Endothelial cell of umbilical vein (primary cell): Measurements from ENCODE around the gene CRYGS. TPM values are rescaled to one million over a fixed set of nuclear protein-coding genes. Genes with fewer than 3 reads are reported as not detected.

Source experiments
- BruUV-seq: library from RNA; stranded (reverse); fragments of 400-500 nt; replicated peaks from 2 replicates; lab custom pipeline; 2021; lab: Mats Ljungman, UMichigan
- CTCF ChIA-PET: fragments of 300-600, 350-600 bp; sonication (Branson Sonifier 250); formaldehyde crosslinking; loops from one replicate; lab custom pipeline; 2021; ENCODE audit warnings: antibody characterized with exemption, inconsistent platforms; lab: Charles Lee
- POLR2A ChIA-PET: fragments of 300-600, 350-600 bp; sonication (Branson Sonifier 250); formaldehyde crosslinking; loops from one replicate; lab custom pipeline; 2021; ENCODE audit warnings: antibody characterized with exemption, inconsistent platforms; lab: Charles Lee
- DNase-seq: peaks from one replicate; pipeline ENCODE4 v3.0.0-alpha.2; 2011; ENCODE audit warnings: low read depth, low spot score
- FAIRE-seq: peaks from 2 replicates; lab custom pipeline; 2011; peaks lifted over from hg19 to GRCh38; lab: Jason Lieb, UNC
- H2AFZ ChIP-seq: 2 replicates; pipeline ENCODE4 v1.6.0; 2012; ENCODE audit warnings: low read depth, low read length, control low read depth, inconsistent platforms
- H3K27ac ChIP-seq: 2 replicates; pipeline ENCODE4 v1.5.1; 2011; ENCODE audit warnings: low read depth, mild to moderate bottlenecking, control low read depth, low read length, moderate library complexity; ENCODE audit not compliant: insufficient read depth
- H3K27me3 ChIP-seq, 2 experiments: 2 replicates each; pipeline versions ENCODE4 v1.6.0 to v1.6.1; 2011; ENCODE audit warnings: low read length in 2 of 2, mixed read lengths in 1 of 2; ENCODE audit not compliant: control insufficient read depth in 2 of 2, insufficient read depth in 2 of 2
- H3K36me3 ChIP-seq, 2 experiments: 2 replicates in 1 of 2; 3 replicates in 1 of 2; pipeline ENCODE4 v1.5.1; 2011; ENCODE audit warnings: low read length in 2 of 2, mild to moderate bottlenecking in 1 of 2, moderate library complexity in 1 of 2; ENCODE audit not compliant: control insufficient read depth in 2 of 2, insufficient read depth in 2 of 2; ENCODE audit errors: extremely low read depth in 1 of 2
- H3K4me1 ChIP-seq: 3 replicates; pipeline ENCODE4 v1.5.1; 2011; ENCODE audit warnings: mild to moderate bottlenecking, low read length; ENCODE audit not compliant: control insufficient read depth, insufficient read depth; ENCODE audit errors: extremely low read depth
- H3K4me2 ChIP-seq: 2 replicates; pipeline ENCODE4 v1.6.1; 2011; ENCODE audit warnings: low read length, control low read depth, mixed read lengths; ENCODE audit not compliant: insufficient read depth
- H3K4me3 ChIP-seq, 3 experiments: fragments of 200-600 bp in 1 of 3; sonication (generic), shearing (Covaris generic) in 1 of 3; replicated peaks in 1 of 3; 2 replicates each; pipeline ENCODE4 v1.5.1; 2011 to 2016; ENCODE audit warnings: control low read depth in 3 of 3, low read length in 3 of 3, mild to moderate bottlenecking in 2 of 3, inconsistent platforms in 1 of 3, low read depth in 1 of 3, moderate library complexity in 1 of 3; ENCODE audit not compliant: insufficient read depth in 1 of 3
- H3K79me2 ChIP-seq: 2 replicates; pipeline ENCODE4 v1.6.0; 2012; ENCODE audit warnings: low read length, inconsistent platforms; ENCODE audit not compliant: control insufficient read depth, insufficient read depth
- H3K9ac ChIP-seq: replicated peaks from 2 replicates; pipeline ENCODE3; 2011; ENCODE audit warnings: low read length, control low read depth; ENCODE audit not compliant: insufficient read depth; ENCODE audit errors: extremely low read depth
- H3K9me1 ChIP-seq: replicated peaks from 3 replicates; pipeline ENCODE4 v1.6.0; 2011; ENCODE audit warnings: mild to moderate bottlenecking, low read length; ENCODE audit not compliant: control insufficient read depth, insufficient read depth; ENCODE audit errors: extremely low read depth
- H3K9me3 ChIP-seq: replicated peaks from 2 replicates; pipeline ENCODE4 v1.5.1; 2012; ENCODE audit warnings: low read length, inconsistent platforms; ENCODE audit not compliant: control insufficient read depth, insufficient read depth
- H4K20me1 ChIP-seq: replicated peaks from 2 replicates; pipeline ENCODE3; 2011; ENCODE audit warnings: mild to moderate bottlenecking, low read length; ENCODE audit not compliant: control insufficient read depth, insufficient read depth; ENCODE audit errors: extremely low read depth
- FOS ChIP-seq: IDR thresholded peaks from 2 replicates; pipeline ENCODE4 v1.6.1; 2011; ENCODE audit warnings: mild to moderate bottlenecking, low read length, moderate library complexity, borderline replicate concordance; ENCODE audit not compliant: insufficient read depth
- GATA2 ChIP-seq: IDR thresholded peaks from 2 replicates; pipeline ENCODE4 v1.7.0; 2011; ENCODE audit warnings: low read depth, mild to moderate bottlenecking, moderate library complexity, mixed read lengths, low read length; ENCODE audit not compliant: insufficient read length, insufficient read depth
- MYC ChIP-seq: IDR thresholded peaks from one replicate; pipeline ENCODE4 v1.6.1; 2011; ENCODE audit warnings: mild to moderate bottlenecking, low read depth, low read length
- POLR2A ChIP-seq: IDR thresholded peaks from 2 replicates; pipeline ENCODE4 v1.6.1; 2012; ENCODE audit warnings: low read depth, mild to moderate bottlenecking, control low read depth, low read length
- POLR2AphosphoS5 ChIP-seq: IDR thresholded peaks from 2 replicates; pipeline ENCODE4 v1.6.1; 2012; ENCODE audit warnings: low read depth, mild to moderate bottlenecking, control low read depth, low read length, moderate library complexity; ENCODE audit not compliant: insufficient read depth
- dilution Hi-C: fragments of 300-500 bp; cut with MboI; formaldehyde crosslinking; loops from one replicate; pipeline ENCODE4 v1.15.0; 2019; ENCODE audit warnings: low sequenced_read_pairs; ENCODE audit not compliant: extremely low pct_ligation_motif_present
- intact Hi-C: fragments of 100-400 bp; cut with micrococcal nuclease; formaldehyde crosslinking; loops from one replicate; pipeline ENCODE4 v1.10.0; 2022
- polyA plus RNA-seq, 4 experiments: library from polyadenylated mRNA; depleted of rRNA in 3 of 4; stranded (reverse) in 3 of 4; unstranded in 1 of 4; fragments of >200 nt; gene quantifications; 2 replicates each; pipeline versions ENCODE4 v1.2.1 to v1.2.3, GENCODE V29; 2011 to 2012; ENCODE audit warnings: missing spikeins in 1 of 4
- total RNA-seq: library from RNA; stranded (reverse); gene quantifications from 2 replicates; pipeline ENCODE4 v1.2.3, GENCODE V29; 2021
- TF ChIP-seq, protein P1 (sequence below): IDR thresholded peaks from 2 replicates; pipeline ENCODE4 v1.6.1; 2011; ENCODE audit not compliant: insufficient read depth, insufficient read length
- TF ChIP-seq, protein P2 (sequence below), 2 donors: IDR thresholded peaks; 1 replicate in 1 of 2; 2 replicates in 1 of 2; pipeline ENCODE4 v1.5.1; 2011; ENCODE audit warnings: low read length in 2 of 2, mild to moderate bottlenecking in 2 of 2, moderate library complexity in 2 of 2, control low read depth in 1 of 2, inconsistent platforms in 1 of 2, low read depth in 1 of 2; ENCODE audit not compliant: insufficient read depth in 1 of 2; ENCODE audit errors: extremely low read depth in 1 of 2

CRYGS gene
- total and polyA plus RNA-seq, 2 donors (not counting 3 experiments of a cell fraction or from before 2014, with no cell fraction given): 5.0 TPM

DNA sequence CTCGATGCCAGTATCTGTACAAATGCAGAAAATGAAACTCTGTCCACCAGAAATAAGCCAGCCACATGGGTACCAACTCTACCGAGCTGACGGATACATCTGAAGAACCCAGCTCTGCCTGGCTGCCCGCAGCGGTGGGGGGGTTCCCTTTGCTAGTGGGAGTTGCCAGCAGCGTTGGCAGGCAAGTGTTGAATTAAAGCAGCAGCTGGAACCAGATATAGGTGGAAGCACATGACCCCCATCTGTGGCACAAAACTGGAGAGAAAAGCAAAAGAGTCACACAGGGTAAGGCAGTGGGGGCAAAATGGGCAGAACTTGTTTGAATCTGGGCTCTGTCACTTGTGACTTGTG lies 17.9 kb downstream of the CRYGS start:
- H3K79me2 ChIP-seq: no peaks in the 10 kb centered on the region
- no peak for DNase-seq
- no peaks in the 10 kb centered on the region for H4K20me1 ChIP-seq
- no peak overlapping the region for H2AFZ ChIP-seq
- H3K9me3 ChIP-seq: no peaks in the 10 kb centered on the region
- no peaks in the 10 kb centered on the region for H3K4me1 ChIP-seq
- POLR2A ChIA-PET: no interaction called here
- no peak overlapping the region for H3K9ac ChIP-seq
- intact Hi-C loops: no loop called here
- H3K9me1 ChIP-seq: no peaks in the 10 kb centered on the region
- no peak overlapping the region for H3K4me2 ChIP-seq
- no peak for TF ChIP-seq FOS
- TF ChIP-seq POLR2A: no peak
- no peak for TF ChIP-seq POLR2AphosphoS5
- TF ChIP-seq GATA2: no peak
- no peak for TF ChIP-seq MYC
- TF ChIP-seq, protein P1, sequence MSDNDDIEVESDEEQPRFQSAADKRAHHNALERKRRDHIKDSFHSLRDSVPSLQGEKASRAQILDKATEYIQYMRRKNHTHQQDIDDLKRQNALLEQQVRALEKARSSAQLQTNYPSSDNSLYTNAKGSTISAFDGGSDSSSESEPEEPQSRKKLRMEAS: no peak
- TF ChIP-seq, protein P2, sequence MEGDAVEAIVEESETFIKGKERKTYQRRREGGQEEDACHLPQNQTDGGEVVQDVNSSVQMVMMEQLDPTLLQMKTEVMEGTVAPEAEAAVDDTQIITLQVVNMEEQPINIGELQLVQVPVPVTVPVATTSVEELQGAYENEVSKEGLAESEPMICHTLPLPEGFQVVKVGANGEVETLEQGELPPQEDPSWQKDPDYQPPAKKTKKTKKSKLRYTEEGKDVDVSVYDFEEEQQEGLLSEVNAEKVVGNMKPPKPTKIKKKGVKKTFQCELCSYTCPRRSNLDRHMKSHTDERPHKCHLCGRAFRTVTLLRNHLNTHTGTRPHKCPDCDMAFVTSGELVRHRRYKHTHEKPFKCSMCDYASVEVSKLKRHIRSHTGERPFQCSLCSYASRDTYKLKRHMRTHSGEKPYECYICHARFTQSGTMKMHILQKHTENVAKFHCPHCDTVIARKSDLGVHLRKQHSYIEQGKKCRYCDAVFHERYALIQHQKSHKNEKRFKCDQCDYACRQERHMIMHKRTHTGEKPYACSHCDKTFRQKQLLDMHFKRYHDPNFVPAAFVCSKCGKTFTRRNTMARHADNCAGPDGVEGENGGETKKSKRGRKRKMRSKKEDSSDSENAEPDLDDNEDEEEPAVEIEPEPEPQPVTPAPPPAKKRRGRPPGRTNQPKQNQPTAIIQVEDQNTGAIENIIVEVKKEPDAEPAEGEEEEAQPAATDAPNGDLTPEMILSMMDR (IDR thresholded peaks at IDR 0.05; ENCODE audit: extremely low read depth in 1 of 2, insufficient read depth in 1 of 2, low read depth in 1 of 2, low read length in 2 of 2): no peak
- H3K27me3 ChIP-seq: no peaks in the 10 kb centered on the region
- no peak overlapping the region for H3K27ac ChIP-seq
- H3K36me3 ChIP-seq: no peaks in the 10 kb centered on the region
- no peak overlapping the region for H3K4me3 ChIP-seq
- no TSS peak for BruUV-seq
- FAIRE-seq: no peak
- CTCF ChIA-PET: interaction anchor here (1.0 to 1.2 kb wide), 2 partner anchors 14 to 15 kb away, joined by 3 read pairs; no protein-coding TSS in a partner anchor
- dilution Hi-C loops: no loop called here
